Chondrocyte (in vitro differentiated cells): ENCODE results near the gene IL20RB. TPM values are rescaled to one million over a fixed set of nuclear protein-coding genes. Genes with fewer than 3 reads are reported as not detected.
"Not testable (repeated sequence)": the region's sequence is repeated elsewhere in the genome, so short reads cannot be mapped to it uniquely, and the experiment has no call there.

Experiments
- DNase-seq: peaks from one replicate; pipeline ENCODE4 v3.0.0; 2021; ENCODE audit warnings: mixed read lengths, low spot score
- H3K27ac Mint-ChIP-seq: one replicate; pipeline ENCODE4 v1.8.0; 2021; ENCODE audit warnings: mild to moderate bottlenecking, moderate library complexity, mixed read lengths; ENCODE audit not compliant: unreplicated experiment
- H3K27me3 Mint-ChIP-seq: 2 replicates; pipeline ENCODE4 v1.8.0; 2021; ENCODE audit warnings: low read depth, mixed read lengths
- H3K36me3 Mint-ChIP-seq: 2 replicates; pipeline ENCODE4 v1.8.0; 2021; ENCODE audit warnings: low read depth, mixed read lengths
- H3K4me1 Mint-ChIP-seq: 2 replicates; pipeline ENCODE4 v1.8.0; 2021; ENCODE audit warnings: low read depth, mild to moderate bottlenecking, mixed read lengths
- H3K4me3 Mint-ChIP-seq: one replicate; pipeline ENCODE4 v1.8.0; 2021; ENCODE audit warnings: mild to moderate bottlenecking, moderate library complexity, mixed read lengths; ENCODE audit not compliant: unreplicated experiment
- H3K9me3 Mint-ChIP-seq: 2 replicates; pipeline ENCODE4 v1.8.0; 2021; ENCODE audit warnings: low read depth, mixed read lengths
- total RNA-seq: library from RNA; stranded (reverse); gene quantifications from 3 replicates; pipeline ENCODE4 v1.2.1, GENCODE V29; 2021
- TF ChIP-seq, protein P1 (sequence below): fragments of 200-600 bp; sonication (generic); IDR thresholded peaks from 2 replicates; pipeline ENCODE4 v1.5.0; 2021; ENCODE audit warnings: antibody characterized with exemption, mild to moderate bottlenecking, moderate library complexity

IL20RB gene
- total RNA-seq, 1 donor from 2014 or later: 0.92 TPM

DNA sequence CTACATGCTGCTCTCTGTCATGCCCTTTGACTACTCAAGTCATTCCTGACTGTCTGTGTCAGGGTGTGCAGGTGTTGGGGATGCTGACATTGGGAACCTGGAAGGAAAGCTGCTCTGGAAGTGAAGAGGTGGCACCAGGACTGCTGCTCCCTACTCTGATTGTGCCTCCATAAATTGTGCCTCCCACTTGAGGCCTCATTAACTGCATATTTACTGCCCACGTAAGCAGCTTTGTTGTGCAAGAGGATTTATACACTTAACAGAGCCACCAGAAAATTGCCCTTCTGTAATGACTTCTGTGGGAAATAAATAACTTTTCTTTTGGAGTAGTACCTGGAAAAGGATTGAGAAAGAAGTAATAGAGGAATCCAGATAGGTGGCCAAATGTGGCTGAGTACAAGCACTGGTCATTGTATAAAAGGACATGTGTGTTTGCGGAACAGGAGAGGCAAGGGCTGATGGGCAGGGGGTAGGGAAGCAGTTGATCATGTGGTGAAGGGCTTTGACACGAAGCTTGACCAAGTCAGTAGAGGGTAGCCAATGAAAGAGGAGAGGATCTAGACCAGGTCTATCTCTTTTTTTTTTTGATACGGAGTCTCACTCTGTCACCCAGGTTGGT lies 24.8 kb downstream of the IL20RB start:
- Mint-ChIP-seq H3K36me3 (peaks cover 4% of the 10 kb centered on the region), H3K27me3 (no peaks in the 10 kb centered on the region), H3K4me1 (peaks cover 10% of the 10 kb centered on the region), H3K27ac (no peak overlapping the region), H3K4me3 (no peak overlapping the region), H3K9me3 (no peaks in the 10 kb centered on the region)
- TF ChIP-seq, protein P1, sequence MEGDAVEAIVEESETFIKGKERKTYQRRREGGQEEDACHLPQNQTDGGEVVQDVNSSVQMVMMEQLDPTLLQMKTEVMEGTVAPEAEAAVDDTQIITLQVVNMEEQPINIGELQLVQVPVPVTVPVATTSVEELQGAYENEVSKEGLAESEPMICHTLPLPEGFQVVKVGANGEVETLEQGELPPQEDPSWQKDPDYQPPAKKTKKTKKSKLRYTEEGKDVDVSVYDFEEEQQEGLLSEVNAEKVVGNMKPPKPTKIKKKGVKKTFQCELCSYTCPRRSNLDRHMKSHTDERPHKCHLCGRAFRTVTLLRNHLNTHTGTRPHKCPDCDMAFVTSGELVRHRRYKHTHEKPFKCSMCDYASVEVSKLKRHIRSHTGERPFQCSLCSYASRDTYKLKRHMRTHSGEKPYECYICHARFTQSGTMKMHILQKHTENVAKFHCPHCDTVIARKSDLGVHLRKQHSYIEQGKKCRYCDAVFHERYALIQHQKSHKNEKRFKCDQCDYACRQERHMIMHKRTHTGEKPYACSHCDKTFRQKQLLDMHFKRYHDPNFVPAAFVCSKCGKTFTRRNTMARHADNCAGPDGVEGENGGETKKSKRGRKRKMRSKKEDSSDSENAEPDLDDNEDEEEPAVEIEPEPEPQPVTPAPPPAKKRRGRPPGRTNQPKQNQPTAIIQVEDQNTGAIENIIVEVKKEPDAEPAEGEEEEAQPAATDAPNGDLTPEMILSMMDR: no peak
- DNase-seq: no peak

DNA sequence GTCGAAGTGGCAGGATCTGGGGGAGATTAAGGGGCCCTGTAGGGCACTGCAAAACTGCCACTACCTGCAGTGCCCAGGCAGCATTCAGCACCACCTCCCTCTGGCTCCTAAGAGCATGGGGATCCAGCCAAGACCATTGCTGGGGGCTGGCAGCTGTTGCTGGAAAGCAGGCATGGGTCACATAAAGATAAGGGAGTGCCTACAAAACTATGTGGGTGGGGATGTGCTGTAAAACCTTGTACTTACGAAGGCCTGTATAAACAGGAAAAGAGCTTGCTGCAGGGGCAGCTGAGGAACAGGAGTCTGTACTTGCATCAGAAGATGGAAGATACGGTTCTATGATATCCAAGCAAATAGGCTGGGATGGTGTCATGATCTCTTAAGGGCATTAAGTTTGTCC lies 27.1 kb downstream of the IL20RB start:
- DNase-seq: no peak
- H3K4me1 Mint-ChIP-seq: peaks cover 10% of the 10 kb centered on the region
- H3K9me3 Mint-ChIP-seq: no peaks in the 10 kb centered on the region
- no peak overlapping the region for H3K27ac Mint-ChIP-seq
- H3K27me3 Mint-ChIP-seq: no peaks in the 10 kb centered on the region
- H3K4me3 Mint-ChIP-seq: no peak overlapping the region
- peaks cover 4% of the 10 kb centered on the region for H3K36me3 Mint-ChIP-seq
- TF ChIP-seq, protein P1: no peak

DNA sequence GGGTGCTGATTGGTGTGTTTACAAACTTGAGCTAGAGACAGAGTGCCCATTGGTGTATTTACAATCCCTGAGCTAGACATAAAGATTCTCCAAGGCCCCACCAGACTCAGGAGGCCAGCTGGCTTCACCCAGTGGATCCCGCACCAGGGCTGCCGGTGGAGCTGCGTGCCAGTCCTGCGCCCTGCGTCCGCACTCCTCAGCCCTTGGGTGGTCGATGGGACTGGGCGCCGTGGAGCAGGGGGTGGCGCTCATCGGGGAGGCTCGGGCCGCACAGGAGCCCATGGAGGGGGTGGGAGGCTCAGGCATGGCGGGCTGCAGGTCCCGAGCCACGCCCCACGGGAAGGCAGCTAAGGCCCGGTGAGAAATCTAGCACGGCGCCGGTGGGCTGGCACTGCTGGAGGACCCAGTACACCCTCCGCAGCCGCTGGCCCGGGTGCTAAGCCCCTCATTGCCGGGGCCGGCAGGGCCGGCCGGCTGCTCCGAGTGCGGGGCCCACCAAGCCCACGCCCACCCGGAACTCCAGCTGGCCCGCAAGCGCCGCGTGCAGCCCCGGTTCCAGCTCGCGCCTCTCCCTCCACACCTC lies 29.7 kb downstream of the IL20RB start:
- H3K9me3 Mint-ChIP-seq, H3K27ac Mint-ChIP-seq, H3K4me3 Mint-ChIP-seq, H3K4me1 Mint-ChIP-seq, H3K27me3 Mint-ChIP-seq, DNase-seq, H3K36me3 Mint-ChIP-seq: not testable (repeated sequence)

DNA sequence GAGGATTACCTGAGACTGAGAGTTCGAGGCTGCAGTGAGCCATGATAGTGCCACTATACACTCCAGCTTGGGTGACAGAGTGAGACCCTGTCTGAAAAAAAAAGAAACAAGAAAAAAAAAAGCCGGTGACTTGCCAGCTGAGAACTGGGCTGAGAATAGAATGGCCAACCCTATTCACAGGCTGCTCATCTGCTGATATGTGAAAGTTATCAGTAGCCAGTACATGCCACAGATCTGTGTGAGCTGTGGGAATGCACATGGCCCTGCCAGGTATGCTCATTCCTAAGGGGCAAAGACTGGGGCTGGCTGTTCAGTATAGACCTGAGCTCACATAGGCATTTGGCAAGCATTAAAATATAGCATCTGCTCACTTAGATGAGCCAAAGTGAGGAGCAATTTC lies 30.9 kb downstream of the IL20RB start:
- Mint-ChIP-seq H3K4me1 (peaks cover 10% of the 10 kb centered on the region), H3K27ac (no peak overlapping the region), H3K4me3 (no peak overlapping the region), H3K9me3 (no peaks in the 10 kb centered on the region), H3K36me3 (no peaks in the 10 kb centered on the region), H3K27me3 (no peaks in the 10 kb centered on the region)
- no peak for DNase-seq
- TF ChIP-seq, protein P1: no peak

DNA sequence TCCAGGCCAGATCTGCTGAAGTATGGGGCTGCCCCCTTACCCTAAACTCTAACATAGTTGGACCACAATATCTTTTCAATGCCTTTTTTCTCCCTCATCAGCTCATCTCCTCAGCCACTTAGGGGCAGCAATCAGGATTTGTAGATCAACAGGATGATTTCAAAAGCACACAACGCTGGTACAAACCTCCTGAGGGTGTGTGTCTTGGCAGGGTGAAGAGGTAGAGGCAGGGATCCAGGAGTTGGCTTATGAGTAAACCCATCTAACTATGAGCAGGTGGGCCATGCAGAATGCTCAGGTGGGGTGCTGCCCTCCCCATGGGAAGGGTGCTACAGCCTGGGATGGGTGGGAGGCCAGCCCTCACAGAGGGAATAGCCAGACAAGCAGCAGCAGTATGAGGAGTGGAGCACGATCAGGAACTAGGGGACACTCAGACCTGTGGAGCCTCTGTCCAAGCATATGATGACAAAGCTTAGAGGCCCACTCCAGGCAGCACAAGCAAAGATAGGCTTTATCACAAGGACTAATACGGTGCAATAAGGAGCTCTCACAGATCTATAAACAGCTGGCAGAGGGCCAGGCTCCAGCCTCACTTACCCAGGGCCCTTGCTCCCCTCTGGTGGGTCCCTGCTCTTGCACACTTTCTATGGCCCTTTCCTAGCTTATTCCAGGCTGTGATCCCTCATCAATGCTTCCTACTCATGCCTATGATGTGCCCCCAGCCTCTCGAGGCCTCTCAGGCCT lies 32.2 kb downstream of the IL20RB start:
- no peak for DNase-seq
- Mint-ChIP-seq H3K36me3 (no peaks in the 10 kb centered on the region), H3K27me3 (no peaks in the 10 kb centered on the region), H3K4me3 (no peak overlapping the region), H3K27ac (no peak overlapping the region), H3K4me1 (peaks cover 7% of the 10 kb centered on the region), H3K9me3 (no peaks in the 10 kb centered on the region)
- TF ChIP-seq, protein P1: no peak
